BJ (cell line): ENCODE measurements around the gene PLS3. TPM values are rescaled to one million over a fixed set of nuclear protein-coding genes. Genes with fewer than 3 reads are reported as not detected.

Source experiments
- CTCF ChIA-PET: fragments of 350-600 bp; formaldehyde crosslinking; extraction: SDS; loops from one replicate; lab custom pipeline; 2021; ENCODE audit warnings: antibody characterized with exemption, inconsistent platforms; lab: Yijun Ruan, JAX
- POLR2A ChIA-PET: fragments of 300-600 bp; sonication (Branson Sonifier 250); formaldehyde crosslinking; extraction: SDS; loops from one replicate; lab custom pipeline; 2021; ENCODE audit warnings: antibody characterized with exemption; lab: Charles Lee
- DNase-seq: peaks from one replicate; pipeline ENCODE4 v3.0.0-alpha.2; 2011; ENCODE audit warnings: low read depth
- H3K27me3 ChIP-seq: 2 replicates; pipeline ENCODE4 v1.6.0; 2011; ENCODE audit warnings: low read length; ENCODE audit not compliant: control insufficient read depth, insufficient read depth
- H3K36me3 ChIP-seq: 2 replicates; pipeline ENCODE4 v1.5.1; 2011; ENCODE audit warnings: low read length; ENCODE audit not compliant: control insufficient read depth, insufficient read depth
- H3K4me3 ChIP-seq: 2 replicates; pipeline ENCODE4 v1.5.1; 2011; ENCODE audit warnings: low read depth, mild to moderate bottlenecking, control low read depth, low read length
- polyA plus RNA-seq: library from polyadenylated mRNA; depleted of rRNA; stranded (reverse); fragments of >200 nt; gene quantifications from 2 replicates; pipeline ENCODE4 v1.2.3, GENCODE V29; 2011
- TF ChIP-seq, protein P1 (sequence below): IDR thresholded peaks from 2 replicates; pipeline ENCODE4 v1.5.1; 2011; ENCODE audit warnings: low read depth, mild to moderate bottlenecking, control low read depth, inconsistent platforms, low read length, moderate library complexity; ENCODE audit not compliant: insufficient read depth

PLS3 gene
- polyA plus RNA-seq, 1 experiment = 67.7 TPM

DNA sequence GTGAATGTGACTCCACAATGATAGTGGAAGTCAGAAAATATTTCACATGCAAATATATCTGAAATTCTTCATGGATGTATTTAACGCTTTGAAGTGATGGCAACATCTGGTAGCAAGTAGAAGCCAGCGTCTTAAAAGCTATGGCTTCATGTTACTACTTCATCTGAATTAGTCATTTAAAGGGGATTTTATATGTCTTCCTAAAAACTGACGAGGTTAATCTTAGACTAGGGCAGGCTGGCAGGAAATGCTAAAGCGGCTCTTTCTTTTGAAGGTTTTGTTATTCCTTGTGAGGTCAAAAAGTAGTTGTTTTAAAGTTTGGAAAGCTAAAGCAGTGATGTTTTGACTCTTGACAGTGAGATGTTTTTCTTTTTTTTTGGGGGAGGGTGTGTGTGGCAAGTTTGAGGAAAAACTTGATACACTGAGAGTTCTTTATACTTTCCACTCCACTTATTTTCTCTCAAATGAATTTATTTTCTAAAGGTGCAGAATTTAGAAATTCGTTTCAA lies 22.6 kb downstream of the PLS3 start:
- DNase-seq = no peak

DNA sequence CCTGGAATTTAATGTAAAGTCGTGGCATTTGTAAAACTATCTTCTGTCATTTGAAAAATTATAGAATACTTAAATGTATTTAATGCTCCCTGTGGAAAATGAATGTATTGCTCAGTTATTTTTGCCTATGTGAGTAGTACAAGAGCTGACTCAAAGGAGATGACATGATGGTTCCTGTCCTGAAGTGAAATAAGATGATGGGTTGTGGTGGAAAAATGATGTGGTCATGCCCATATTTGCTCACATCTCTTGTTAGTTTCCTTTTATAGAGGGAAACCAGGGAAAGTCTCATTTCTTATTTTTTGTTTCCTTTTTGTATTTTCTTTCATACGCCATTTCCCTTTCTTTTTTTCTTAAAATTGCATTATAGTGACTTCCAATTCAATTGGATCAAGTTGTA lies 23.7 kb downstream of the PLS3 start:
- CTCF ChIA-PET = no interaction called here
- H3K4me3 ChIP-seq = no peak overlapping the region
- no peaks in the 10 kb centered on the region for H3K27me3 ChIP-seq
- TF ChIP-seq, protein P1, sequence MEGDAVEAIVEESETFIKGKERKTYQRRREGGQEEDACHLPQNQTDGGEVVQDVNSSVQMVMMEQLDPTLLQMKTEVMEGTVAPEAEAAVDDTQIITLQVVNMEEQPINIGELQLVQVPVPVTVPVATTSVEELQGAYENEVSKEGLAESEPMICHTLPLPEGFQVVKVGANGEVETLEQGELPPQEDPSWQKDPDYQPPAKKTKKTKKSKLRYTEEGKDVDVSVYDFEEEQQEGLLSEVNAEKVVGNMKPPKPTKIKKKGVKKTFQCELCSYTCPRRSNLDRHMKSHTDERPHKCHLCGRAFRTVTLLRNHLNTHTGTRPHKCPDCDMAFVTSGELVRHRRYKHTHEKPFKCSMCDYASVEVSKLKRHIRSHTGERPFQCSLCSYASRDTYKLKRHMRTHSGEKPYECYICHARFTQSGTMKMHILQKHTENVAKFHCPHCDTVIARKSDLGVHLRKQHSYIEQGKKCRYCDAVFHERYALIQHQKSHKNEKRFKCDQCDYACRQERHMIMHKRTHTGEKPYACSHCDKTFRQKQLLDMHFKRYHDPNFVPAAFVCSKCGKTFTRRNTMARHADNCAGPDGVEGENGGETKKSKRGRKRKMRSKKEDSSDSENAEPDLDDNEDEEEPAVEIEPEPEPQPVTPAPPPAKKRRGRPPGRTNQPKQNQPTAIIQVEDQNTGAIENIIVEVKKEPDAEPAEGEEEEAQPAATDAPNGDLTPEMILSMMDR = no peak
- no peaks in the 10 kb centered on the region for H3K36me3 ChIP-seq
- DNase-seq = no peak
- POLR2A ChIA-PET = no interaction called here

More for the DNA sequence above, 22.6 kb downstream of the PLS3 start:
- Histone ChIP-seq H3K4me3 (no peak overlapping the region), H3K27me3 (no peaks in the 10 kb centered on the region), H3K36me3 (no peaks in the 10 kb centered on the region)
- ChIA-PET POLR2A (no interaction called here), CTCF (interaction anchor here (1.6 kb wide), 1 partner anchor 60 kb away, joined by 5 read pairs; no protein-coding TSS in a partner anchor)
- TF ChIP-seq, protein P1 = no peak

DNA sequence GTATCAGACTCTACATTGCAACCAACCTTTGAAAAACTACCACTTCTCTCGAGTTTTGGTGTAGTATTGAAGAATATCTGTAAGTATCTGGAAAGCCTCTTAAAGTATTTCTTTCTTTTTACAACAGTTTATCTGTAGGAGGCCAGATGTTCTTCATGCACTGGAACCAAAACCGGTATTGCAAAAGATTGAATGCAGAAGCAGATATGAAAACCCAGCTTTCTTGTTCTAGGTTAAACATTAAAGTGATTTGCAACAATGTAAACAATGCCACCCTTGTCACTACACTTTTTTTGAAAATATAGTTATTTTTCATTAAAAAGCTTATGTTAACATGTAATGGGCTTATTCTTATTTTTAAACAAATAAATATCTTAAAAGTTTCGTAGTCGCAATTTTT lies 27.2 kb downstream of the PLS3 start:
- Histone ChIP-seq H3K4me3 (no peak overlapping the region), H3K36me3 (no peaks in the 10 kb centered on the region), H3K27me3 (no peaks in the 10 kb centered on the region)
- CTCF ChIA-PET = no interaction called here
- TF ChIP-seq, protein P1 = no peak
- POLR2A ChIA-PET = no interaction called here
- DNase-seq = no peak

DNA sequence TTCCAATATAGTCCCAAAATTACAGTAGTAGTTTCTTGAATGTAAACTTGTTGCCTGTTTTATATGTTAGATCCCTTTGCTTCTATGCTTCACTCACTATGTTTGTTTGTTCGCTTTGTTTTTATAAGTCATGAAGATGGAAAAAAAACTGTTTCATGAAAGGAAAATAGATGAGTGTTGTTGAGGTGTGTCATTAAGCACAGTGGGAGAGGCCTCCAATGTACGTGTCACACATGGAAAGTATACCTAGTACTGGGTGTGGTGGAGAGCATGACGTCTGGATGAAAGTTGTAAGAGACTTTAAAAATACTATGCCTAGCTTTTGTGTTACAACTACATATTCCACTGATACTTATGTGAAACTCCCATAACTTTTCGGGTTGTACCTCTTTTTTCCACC lies 28.4 kb downstream of the PLS3 start:
- Histone ChIP-seq H3K27me3 (no peaks in the 10 kb centered on the region), H3K4me3 (no peak overlapping the region), H3K36me3 (no peaks in the 10 kb centered on the region)
- ChIA-PET POLR2A (no interaction called here), CTCF (no interaction called here)
- TF ChIP-seq, protein P1 = no peak
- DNase-seq = no peak

DNA sequence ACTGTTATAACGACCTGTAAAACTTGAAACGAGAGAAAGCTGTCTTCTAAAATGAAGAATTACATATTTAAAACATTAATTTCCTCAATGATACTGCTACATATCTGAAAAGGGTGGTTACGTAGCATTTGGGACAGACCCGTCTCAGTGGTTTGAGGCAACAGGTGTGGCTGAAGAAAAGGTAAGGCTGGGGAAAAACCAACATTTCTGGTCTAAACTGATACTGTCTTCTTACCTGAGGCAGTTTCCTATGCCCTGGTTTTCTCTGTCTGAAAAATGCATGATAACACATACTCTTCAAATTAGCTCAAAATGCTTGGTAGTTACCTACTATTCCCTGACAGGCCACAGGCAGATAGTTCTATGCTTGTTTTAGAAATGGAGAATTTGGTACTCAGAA lies 30.4 kb downstream of the PLS3 start:
- POLR2A ChIA-PET = no interaction called here
- CTCF ChIA-PET = no interaction called here
- DNase-seq = no peak
- TF ChIP-seq, protein P1 = no peak
- Histone ChIP-seq H3K4me3 (no peak overlapping the region), H3K36me3 (no peaks in the 10 kb centered on the region), H3K27me3 (no peaks in the 10 kb centered on the region)
